Fibroblast of the conjunctiva (primary cell): ENCODE measurements around the gene CDYL.

Source experiments
- DNase-seq: peaks from one replicate; pipeline ENCODE4 v3.0.0-alpha.2; 2010; ENCODE audit warnings: low read depth

The CDYL gene

GRCh38 chr6:4774296-4774695 lies 1.9 kb upstream of the CDYL start:
- no peak for DNase-seq

- no peak for DNase-seq
Measured at GRCh38 chr6:4774715-4775493, 1.3 kb upstream of the CDYL start.

GRCh38 chr6:4775494-4776130 lies 592 bp upstream of the CDYL start:
- peak; percentile 66 for DNase-seq

GRCh38 chr6:4776493-4777393 lies 539 bp downstream of the CDYL start:
- DNase-seq: no peak

GRCh38 chr6:4777394-4777935 lies 1.3 kb downstream of the CDYL start:
- no peak for DNase-seq

GRCh38 chr6:4778086-4778485 lies 1.9 kb downstream of the CDYL start:
- no peak for DNase-seq

- peak; percentile 20 for DNase-seq
Measured at GRCh38 chr6:4780360-4780812, 4.2 kb downstream of the CDYL start.

GRCh38 chr6:4781426-4781825 lies 5.2 kb downstream of the CDYL start:
- DNase-seq: no peak

GRCh38 chr6:4781967-4782575 lies 5.9 kb downstream of the CDYL start:
- no peak for DNase-seq

GRCh38 chr6:4786996-4787395 lies 10.8 kb downstream of the CDYL start:
- no peak for DNase-seq

- DNase-seq: no peak
Measured at GRCh38 chr6:4788482-4788881, 12.3 kb downstream of the CDYL start.

GRCh38 chr6:4788953-4789584 lies 12.9 kb downstream of the CDYL start:
- no peak for DNase-seq

GRCh38 chr6:4790158-4790899 lies 14.1 kb downstream of the CDYL start:
- DNase-seq: no peak

- no peak for DNase-seq
Measured at GRCh38 chr6:4794140-4794707, 18.0 kb downstream of the CDYL start.

GRCh38 chr6:4797587-4797986 lies 21.4 kb downstream of the CDYL start:
- DNase-seq: no peak

- DNase-seq: no peak
Measured at GRCh38 chr6:4799912-4800311, 23.7 kb downstream of the CDYL start.

GRCh38 chr6:4800662-4801061 lies 24.5 kb downstream of the CDYL start:
- no peak for DNase-seq

- no peak for DNase-seq
Measured at GRCh38 chr6:4801491-4802110, 25.4 kb downstream of the CDYL start.

- no peak for DNase-seq
Measured at GRCh38 chr6:4802312-4802935, 26.2 kb downstream of the CDYL start.
